Right lobe of liver (tissue), 6 donors: ENCODE results near the gene LPO. TPM values are rescaled to one million over a fixed set of nuclear protein-coding genes. Genes with fewer than 3 reads are reported as not detected.

Experiments used
- ATAC-seq, 4 donors: fragments of 200-7000 bp; cut with Tn5 transposase; one replicate each; pipeline ENCODE4 v1.9.1; 2020; ENCODE audit warnings: mild to moderate bottlenecking in 4 of 4, moderate library complexity in 4 of 4
- DNase-seq, 3 donors: peaks; one replicate each; pipeline ENCODE4 v3.0.0-alpha.2; 2020
- H3K27ac ChIP-seq, 3 donors: fragments of 200-600 bp; one replicate each; pipeline ENCODE4 v1.8.0; 2022
- H3K27me3 ChIP-seq, 2 donors: fragments of 200-600 bp; one replicate each; pipeline ENCODE4 v1.8.0; 2022
- H3K36me3 ChIP-seq, 4 donors: fragments of 200-600 bp; sonication (generic) in 1 of 4; one replicate each; pipeline versions ENCODE4 v1.5.1 to v1.8.0; 2017 to 2022; ENCODE audit warnings: control low read depth in 1 of 4
- H3K4me1 ChIP-seq, 4 donors: fragments of 200-600 bp; sonication (generic) in 1 of 4; one replicate each; pipeline versions ENCODE4 v1.5.1 to v1.8.0; 2017 to 2022; ENCODE audit warnings: control low read depth in 1 of 4
- H3K4me3 ChIP-seq, 3 donors: fragments of 200-600 bp; one replicate each; pipeline ENCODE4 v1.8.0; 2022
- H3K9me3 ChIP-seq, 4 donors: fragments of 200-600 bp; sonication (generic) in 1 of 4; one replicate each; pipeline versions ENCODE4 v1.5.1 to v1.8.0; 2017 to 2022; ENCODE audit warnings: control low read depth in 1 of 4
- POLR2A ChIP-seq: fragments of 450-650 bp; IDR thresholded peaks from one replicate; pipeline ENCODE4 v1.6.1; 2017; ENCODE audit warnings: antibody characterized with exemption, mild to moderate bottlenecking
- WGBS: methylation state at CpG from one replicate; pipeline ENCODE4 v1.1.6; 2018; ENCODE audit warnings: low coverage, low lambda C conversion rate; ENCODE audit not compliant: insufficient coverage; ENCODE audit errors: missing lambda C conversion rate; 5-methylcytosine and 5-hydroxymethylcytosine counted together
- intact Hi-C, 2 donors: fragments of 100-400 bp; cut with DNase I; formaldehyde crosslinking; loops; one replicate each; pipeline versions ENCODE4 v1.11.2 to v1.14.1; 2022
- total RNA-seq, 6 experiments: library from RNA; depleted of rRNA in 2 of 6; stranded (reverse); fragments of >200 nt in 2 of 6; fragmentation: NEBNext Ultra II Directional in 3 of 6; extraction: Animal tissue kit (Norgen Biotek cat#: 25700) in 3 of 6; gene quantifications; one replicate each; pipeline versions ENCODE4 v1.1.0 to v1.2.4, GENCODE V29; 2016 to 2023
- TF ChIP-seq, protein P1 (sequence below), 4 donors: fragments of 200-600 bp in 3 of 4; fragments of 450-650 bp in 1 of 4; IDR thresholded peaks; one replicate each; pipeline versions ENCODE4 v1.5.1 to v1.8.0; 2016 to 2022; ENCODE audit warnings: antibody characterized with exemption in 4 of 4, mild to moderate bottlenecking in 2 of 4
- donor health status: DM: no; HTN: yes; CAD: no.
- donor health status: DM: no; HTN: no; CAD: no.
- donor health status: DM: no; HTN: no; CAD: no.
- donor health status: DM: no; HTN: yes; CAD: no.
- donor health status: DM: no; HTN: yes; CAD: no.

LPO gene
- total RNA-seq, 6 experiments from 2014 or later, result not detected

DNA sequence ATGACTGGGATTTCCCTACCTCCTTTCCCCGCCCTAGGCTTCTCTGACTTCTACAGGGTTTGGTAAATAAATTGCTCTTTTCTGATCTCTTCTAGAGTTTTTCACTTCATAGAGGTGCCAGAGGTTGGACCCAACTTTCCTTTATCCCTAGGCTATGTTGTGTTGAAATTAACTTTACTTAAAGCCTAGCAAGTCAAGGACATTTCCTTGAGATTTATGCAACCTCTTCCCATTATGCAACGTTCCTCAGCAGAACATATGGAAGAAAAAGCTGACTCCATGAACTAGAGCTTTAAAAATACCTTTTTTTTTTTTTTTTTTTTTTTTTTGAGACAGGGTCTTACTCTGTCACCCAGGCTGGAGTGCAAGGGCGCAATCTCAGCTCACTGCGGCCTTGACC, 26.9 kb downstream of the LPO start:
- no peak overlapping the region for H3K27ac ChIP-seq
- H3K4me3 ChIP-seq, result no peak overlapping the region
- ATAC-seq, result no peak
- H3K4me1 ChIP-seq, result no peaks in the 10 kb centered on the region
- H3K9me3 ChIP-seq, result no peaks in the 10 kb centered on the region
- no peaks in the 10 kb centered on the region for H3K27me3 ChIP-seq
- no peak for DNase-seq
- WGBS, result 60% methylated on average over 4 of the region's 4 CpGs
- TF ChIP-seq, protein P1, sequence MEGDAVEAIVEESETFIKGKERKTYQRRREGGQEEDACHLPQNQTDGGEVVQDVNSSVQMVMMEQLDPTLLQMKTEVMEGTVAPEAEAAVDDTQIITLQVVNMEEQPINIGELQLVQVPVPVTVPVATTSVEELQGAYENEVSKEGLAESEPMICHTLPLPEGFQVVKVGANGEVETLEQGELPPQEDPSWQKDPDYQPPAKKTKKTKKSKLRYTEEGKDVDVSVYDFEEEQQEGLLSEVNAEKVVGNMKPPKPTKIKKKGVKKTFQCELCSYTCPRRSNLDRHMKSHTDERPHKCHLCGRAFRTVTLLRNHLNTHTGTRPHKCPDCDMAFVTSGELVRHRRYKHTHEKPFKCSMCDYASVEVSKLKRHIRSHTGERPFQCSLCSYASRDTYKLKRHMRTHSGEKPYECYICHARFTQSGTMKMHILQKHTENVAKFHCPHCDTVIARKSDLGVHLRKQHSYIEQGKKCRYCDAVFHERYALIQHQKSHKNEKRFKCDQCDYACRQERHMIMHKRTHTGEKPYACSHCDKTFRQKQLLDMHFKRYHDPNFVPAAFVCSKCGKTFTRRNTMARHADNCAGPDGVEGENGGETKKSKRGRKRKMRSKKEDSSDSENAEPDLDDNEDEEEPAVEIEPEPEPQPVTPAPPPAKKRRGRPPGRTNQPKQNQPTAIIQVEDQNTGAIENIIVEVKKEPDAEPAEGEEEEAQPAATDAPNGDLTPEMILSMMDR (IDR thresholded peaks at IDR 0.05), result no peak
- TF ChIP-seq POLR2A, result no peak
- intact Hi-C loops, result no loop called here
- H3K36me3 ChIP-seq, result no peaks in the 10 kb centered on the region

DNA sequence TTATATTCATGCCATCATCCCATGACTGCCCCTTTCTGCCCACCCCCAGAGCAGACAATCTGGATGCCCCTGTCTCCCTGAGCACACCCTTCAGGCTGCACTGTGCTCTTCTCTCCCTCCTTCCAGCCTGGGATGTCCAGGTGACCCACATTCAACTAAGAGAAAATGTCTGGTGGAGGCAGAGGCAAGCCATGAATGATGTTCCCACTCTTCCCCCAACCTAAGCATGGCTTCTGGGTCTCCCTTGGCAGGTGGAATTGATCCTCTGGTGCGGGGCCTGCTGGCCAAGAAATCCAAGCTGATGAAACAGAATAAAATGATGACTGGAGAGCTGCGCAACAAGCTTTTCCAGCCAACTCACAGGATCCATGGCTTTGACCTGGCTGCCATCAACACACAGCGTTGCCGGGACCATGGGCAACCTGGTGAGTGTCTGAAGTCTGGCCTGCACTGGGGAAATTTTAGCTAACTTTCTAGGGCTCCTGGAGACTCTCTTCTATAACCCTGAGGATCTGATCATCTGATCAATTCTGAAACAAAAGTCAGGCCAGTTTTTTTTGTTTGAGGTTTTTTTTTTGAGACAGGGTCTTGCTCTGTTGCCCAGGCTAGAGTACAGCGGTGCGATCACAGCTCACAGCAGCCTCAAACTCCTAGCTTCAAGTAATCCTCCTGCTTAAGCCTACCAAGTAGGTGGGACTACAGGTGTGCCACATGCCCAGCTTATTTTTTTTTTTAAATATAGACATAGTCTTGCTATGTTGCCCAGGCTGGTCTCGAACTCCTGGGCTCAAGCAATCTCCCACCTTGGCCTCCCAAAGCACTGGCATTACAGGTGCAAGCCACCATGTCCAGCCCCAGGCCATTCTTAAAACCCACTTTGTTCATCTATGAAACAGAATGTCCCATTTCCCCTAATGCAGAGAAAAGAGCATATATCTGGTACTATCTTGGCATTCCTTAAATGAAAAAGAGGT, 27.8 kb downstream of the LPO start:
- H3K4me3 ChIP-seq, result no peak overlapping the region
- ATAC-seq (no peak), DNase-seq (no peak)
- no peaks in the 10 kb centered on the region for H3K27me3 ChIP-seq
- intact Hi-C loops, result no loop called here
- 88% methylated on average over 4 of the region's 7 CpGs for WGBS
- H3K9me3 ChIP-seq, result no peaks in the 10 kb centered on the region
- H3K27ac ChIP-seq, result no peak overlapping the region
- TF ChIP-seq, protein P1 (IDR thresholded peaks at IDR 0.05), result no peak
- TF ChIP-seq POLR2A, result no peak
- H3K4me1 ChIP-seq, result no peaks in the 10 kb centered on the region
- H3K36me3 ChIP-seq, result no peaks in the 10 kb centered on the region

DNA sequence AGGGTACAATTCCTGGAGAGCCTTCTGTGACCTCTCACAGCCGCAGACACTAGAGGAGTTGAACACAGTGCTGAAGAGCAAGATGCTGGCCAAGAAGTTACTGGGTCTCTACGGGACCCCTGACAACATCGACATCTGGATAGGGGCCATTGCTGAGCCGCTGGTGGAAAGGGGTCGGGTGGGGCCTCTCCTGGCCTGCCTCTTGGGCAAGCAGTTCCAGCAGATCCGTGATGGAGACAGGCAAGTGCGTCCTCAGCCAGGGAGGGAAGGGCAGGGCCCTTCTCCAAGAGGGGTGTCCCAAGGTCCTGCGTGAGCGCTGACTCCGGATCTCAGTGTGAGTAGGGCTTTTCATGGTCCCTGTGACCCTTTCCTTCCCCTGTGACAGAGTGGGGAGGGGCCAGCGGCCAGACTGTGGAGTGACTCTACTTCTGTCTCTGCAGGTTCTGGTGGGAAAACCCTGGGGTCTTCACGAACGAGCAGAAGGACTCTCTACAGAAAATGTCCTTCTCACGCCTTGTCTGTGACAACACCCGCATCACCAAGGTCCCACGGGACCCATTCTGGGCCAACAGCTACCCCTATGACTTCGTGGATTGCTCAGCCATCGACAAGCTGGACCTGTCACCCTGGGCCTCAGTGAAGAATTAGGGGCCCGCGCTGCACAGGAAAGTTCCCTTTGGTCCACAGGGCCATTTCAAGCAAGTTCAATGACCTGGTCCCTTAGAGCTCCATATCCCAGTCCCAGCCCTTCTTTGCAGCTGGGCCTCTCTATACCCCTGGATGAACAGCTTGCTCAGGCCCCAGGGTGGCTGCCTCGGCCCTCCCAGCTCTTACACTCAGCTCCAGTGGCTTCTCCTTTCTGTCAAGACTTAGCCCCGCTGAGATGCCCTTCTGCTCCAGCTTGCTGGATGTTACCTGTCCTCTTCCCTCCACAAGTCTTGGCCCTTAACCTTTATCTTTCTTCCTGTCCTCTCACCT, 29.3 kb downstream of the LPO start:
- Histone ChIP-seq H3K4me1 (no peaks in the 10 kb centered on the region), H3K27ac (no peak overlapping the region), H3K9me3 (no peaks in the 10 kb centered on the region), H3K4me3 (no peak overlapping the region), H3K27me3 (no peaks in the 10 kb centered on the region), H3K36me3 (no peaks in the 10 kb centered on the region)
- ATAC-seq, result no peak
- TF ChIP-seq POLR2A, result no peak
- TF ChIP-seq, protein P1 (IDR thresholded peaks at IDR 0.05), result no peak
- intact Hi-C loops, result no loop called here
- 78% methylated on average over 2 of the region's 22 CpGs for WGBS
- DNase-seq, result no peak

DNA sequence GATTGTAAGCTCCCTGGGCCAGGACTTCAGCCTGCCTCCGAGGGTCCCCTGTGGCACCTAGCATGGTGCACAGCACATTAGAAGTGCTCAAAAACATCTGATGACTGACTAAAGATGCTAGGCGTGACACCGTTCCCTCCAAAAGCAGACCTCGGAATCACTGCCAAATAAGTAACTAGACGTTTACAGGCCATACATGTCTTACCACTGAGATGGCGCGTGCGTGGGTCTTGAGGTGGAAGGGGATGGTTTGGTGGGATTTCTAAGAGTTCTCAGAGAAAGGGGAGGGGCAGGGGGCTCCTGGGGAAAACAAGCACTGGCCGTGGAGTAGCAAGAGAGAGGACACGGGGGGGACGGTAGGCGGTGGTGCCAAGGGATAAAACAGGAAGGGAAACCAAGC, 29.9 kb downstream of the LPO start:
- ATAC-seq, result no peak
- Histone ChIP-seq H3K9me3 (no peaks in the 10 kb centered on the region), H3K27me3 (no peaks in the 10 kb centered on the region), H3K4me1 (no peaks in the 10 kb centered on the region), H3K4me3 (no peak overlapping the region), H3K36me3 (no peaks in the 10 kb centered on the region), H3K27ac (no peak overlapping the region)
- TF ChIP-seq, protein P1 (IDR thresholded peaks at IDR 0.05), result no peak
- TF ChIP-seq POLR2A, result no peak
- intact Hi-C loops, result no loop called here
- no peak for DNase-seq
- 72% methylated on average over 12 of the region's 12 CpGs for WGBS
